Liver (tissue), 3 donors: Measurements from ENCODE around the gene CLTRN.
A peak's percentile ranks its signal among the peaks of the same experiment; 100 is the strongest.

Experiments used
- EGR1 ChIP-seq, 2 donors: IDR thresholded peaks; 2 replicates each; pipeline ENCODE4 v1.6.1; 2016 to 2018; ENCODE audit warnings: antibody characterized with exemption in 2 of 2, low read depth in 2 of 2
- JUND ChIP-seq, 2 donors: IDR thresholded peaks; 2 replicates each; pipeline ENCODE4 v1.6.1; 2016; ENCODE audit warnings: antibody characterized with exemption in 2 of 2
- RAD21 ChIP-seq, 2 donors: IDR thresholded peaks; 2 replicates each; pipeline ENCODE4 v1.6.1; 2016; ENCODE audit warnings: antibody characterized with exemption in 2 of 2, mild to moderate bottlenecking in 2 of 2
- RXRA ChIP-seq, 2 donors: IDR thresholded peaks; 2 replicates each; pipeline ENCODE4 v1.6.1; 2017 to 2018; ENCODE audit warnings: antibody characterized with exemption in 2 of 2, mild to moderate bottlenecking in 1 of 2
- SP1 ChIP-seq: IDR thresholded peaks from 2 replicates; pipeline ENCODE4 v1.6.1; 2018; ENCODE audit warnings: antibody characterized with exemption, mild to moderate bottlenecking
- TAF1 ChIP-seq: conservative IDR thresholded peaks from 2 replicates; pipeline ENCODE4 v1.6.1; 2016; ENCODE audit warnings: antibody characterized with exemption, mild to moderate bottlenecking
- YY1 ChIP-seq: IDR thresholded peaks from 2 replicates; pipeline ENCODE4 v1.6.1; 2016; ENCODE audit warnings: antibody characterized with exemption, mild to moderate bottlenecking
- TF ChIP-seq, protein P1 (sequence below): fragments of 150-350 bp; IDR thresholded peaks from 2 replicates; pipeline ENCODE4 v1.5.1; 2017; ENCODE audit warnings: improper control_type of control experiment, low read depth, low read length; ENCODE audit not compliant: missing input control
- TF ChIP-seq, protein P2 (sequence below): IDR thresholded peaks from 2 replicates; pipeline ENCODE4 v1.6.1; 2016; ENCODE audit warnings: antibody characterized with exemption, mild to moderate bottlenecking
- TF ChIP-seq, protein P3 (sequence below): IDR thresholded peaks from 2 replicates; pipeline ENCODE4 v1.6.1; 2016; ENCODE audit warnings: antibody characterized with exemption
- donor health status: healthy.
- donor health status: healthy.

GRCh38 chrX:15674514-15674840, 9.9 kb upstream of the CLTRN start:
- TF ChIP-seq, protein P1, sequence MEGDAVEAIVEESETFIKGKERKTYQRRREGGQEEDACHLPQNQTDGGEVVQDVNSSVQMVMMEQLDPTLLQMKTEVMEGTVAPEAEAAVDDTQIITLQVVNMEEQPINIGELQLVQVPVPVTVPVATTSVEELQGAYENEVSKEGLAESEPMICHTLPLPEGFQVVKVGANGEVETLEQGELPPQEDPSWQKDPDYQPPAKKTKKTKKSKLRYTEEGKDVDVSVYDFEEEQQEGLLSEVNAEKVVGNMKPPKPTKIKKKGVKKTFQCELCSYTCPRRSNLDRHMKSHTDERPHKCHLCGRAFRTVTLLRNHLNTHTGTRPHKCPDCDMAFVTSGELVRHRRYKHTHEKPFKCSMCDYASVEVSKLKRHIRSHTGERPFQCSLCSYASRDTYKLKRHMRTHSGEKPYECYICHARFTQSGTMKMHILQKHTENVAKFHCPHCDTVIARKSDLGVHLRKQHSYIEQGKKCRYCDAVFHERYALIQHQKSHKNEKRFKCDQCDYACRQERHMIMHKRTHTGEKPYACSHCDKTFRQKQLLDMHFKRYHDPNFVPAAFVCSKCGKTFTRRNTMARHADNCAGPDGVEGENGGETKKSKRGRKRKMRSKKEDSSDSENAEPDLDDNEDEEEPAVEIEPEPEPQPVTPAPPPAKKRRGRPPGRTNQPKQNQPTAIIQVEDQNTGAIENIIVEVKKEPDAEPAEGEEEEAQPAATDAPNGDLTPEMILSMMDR = no peak
- TF ChIP-seq JUND (IDR thresholded peaks at IDR 0.05) = no peak
- TF ChIP-seq RAD21 (IDR thresholded peaks at IDR 0.05) = no peak
- TF ChIP-seq, protein P2, sequence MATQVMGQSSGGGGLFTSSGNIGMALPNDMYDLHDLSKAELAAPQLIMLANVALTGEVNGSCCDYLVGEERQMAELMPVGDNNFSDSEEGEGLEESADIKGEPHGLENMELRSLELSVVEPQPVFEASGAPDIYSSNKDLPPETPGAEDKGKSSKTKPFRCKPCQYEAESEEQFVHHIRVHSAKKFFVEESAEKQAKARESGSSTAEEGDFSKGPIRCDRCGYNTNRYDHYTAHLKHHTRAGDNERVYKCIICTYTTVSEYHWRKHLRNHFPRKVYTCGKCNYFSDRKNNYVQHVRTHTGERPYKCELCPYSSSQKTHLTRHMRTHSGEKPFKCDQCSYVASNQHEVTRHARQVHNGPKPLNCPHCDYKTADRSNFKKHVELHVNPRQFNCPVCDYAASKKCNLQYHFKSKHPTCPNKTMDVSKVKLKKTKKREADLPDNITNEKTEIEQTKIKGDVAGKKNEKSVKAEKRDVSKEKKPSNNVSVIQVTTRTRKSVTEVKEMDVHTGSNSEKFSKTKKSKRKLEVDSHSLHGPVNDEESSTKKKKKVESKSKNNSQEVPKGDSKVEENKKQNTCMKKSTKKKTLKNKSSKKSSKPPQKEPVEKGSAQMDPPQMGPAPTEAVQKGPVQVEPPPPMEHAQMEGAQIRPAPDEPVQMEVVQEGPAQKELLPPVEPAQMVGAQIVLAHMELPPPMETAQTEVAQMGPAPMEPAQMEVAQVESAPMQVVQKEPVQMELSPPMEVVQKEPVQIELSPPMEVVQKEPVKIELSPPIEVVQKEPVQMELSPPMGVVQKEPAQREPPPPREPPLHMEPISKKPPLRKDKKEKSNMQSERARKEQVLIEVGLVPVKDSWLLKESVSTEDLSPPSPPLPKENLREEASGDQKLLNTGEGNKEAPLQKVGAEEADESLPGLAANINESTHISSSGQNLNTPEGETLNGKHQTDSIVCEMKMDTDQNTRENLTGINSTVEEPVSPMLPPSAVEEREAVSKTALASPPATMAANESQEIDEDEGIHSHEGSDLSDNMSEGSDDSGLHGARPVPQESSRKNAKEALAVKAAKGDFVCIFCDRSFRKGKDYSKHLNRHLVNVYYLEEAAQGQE = peak; percentile 46
- TF ChIP-seq EGR1 (IDR thresholded peaks at IDR 0.05; ENCODE audit: low read depth in 2 of 2) = no peak
- no peak for TF ChIP-seq YY1
- no peak for TF ChIP-seq TAF1
- peak; percentile 9 for TF ChIP-seq SP1
- TF ChIP-seq, protein P3, sequence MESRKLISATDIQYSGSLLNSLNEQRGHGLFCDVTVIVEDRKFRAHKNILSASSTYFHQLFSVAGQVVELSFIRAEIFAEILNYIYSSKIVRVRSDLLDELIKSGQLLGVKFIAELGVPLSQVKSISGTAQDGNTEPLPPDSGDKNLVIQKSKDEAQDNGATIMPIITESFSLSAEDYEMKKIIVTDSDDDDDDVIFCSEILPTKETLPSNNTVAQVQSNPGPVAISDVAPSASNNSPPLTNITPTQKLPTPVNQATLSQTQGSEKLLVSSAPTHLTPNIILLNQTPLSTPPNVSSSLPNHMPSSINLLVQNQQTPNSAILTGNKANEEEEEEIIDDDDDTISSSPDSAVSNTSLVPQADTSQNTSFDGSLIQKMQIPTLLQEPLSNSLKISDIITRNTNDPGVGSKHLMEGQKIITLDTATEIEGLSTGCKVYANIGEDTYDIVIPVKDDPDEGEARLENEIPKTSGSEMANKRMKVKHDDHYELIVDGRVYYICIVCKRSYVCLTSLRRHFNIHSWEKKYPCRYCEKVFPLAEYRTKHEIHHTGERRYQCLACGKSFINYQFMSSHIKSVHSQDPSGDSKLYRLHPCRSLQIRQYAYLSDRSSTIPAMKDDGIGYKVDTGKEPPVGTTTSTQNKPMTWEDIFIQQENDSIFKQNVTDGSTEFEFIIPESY = no peak
- no peak for TF ChIP-seq RXRA (IDR thresholded peaks at IDR 0.05)
